GM12864 (cell line): ENCODE measurements around the gene EIF1.
"Not testable (repeated sequence)": the region's sequence is repeated elsewhere in the genome, so short reads cannot be mapped to it uniquely, and the experiment has no call there.

ENCODE experiments used
- DNase-seq: peaks from one replicate; pipeline ENCODE4 v3.0.0-alpha.2; 2011; ENCODE audit warnings: low read depth
- H3K4me3 ChIP-seq: 2 replicates; pipeline ENCODE4 v1.5.1; 2011; ENCODE audit warnings: mild to moderate bottlenecking, low read depth, low read length, control low read depth
- TF ChIP-seq, protein P1 (sequence below): IDR thresholded peaks from 2 replicates; pipeline ENCODE4 v1.5.1; 2011; ENCODE audit warnings: low read depth, mild to moderate bottlenecking, moderate library complexity, low read length, control low read depth, inconsistent platforms; ENCODE audit errors: missing control alignments

Gene EIF1

DNA sequence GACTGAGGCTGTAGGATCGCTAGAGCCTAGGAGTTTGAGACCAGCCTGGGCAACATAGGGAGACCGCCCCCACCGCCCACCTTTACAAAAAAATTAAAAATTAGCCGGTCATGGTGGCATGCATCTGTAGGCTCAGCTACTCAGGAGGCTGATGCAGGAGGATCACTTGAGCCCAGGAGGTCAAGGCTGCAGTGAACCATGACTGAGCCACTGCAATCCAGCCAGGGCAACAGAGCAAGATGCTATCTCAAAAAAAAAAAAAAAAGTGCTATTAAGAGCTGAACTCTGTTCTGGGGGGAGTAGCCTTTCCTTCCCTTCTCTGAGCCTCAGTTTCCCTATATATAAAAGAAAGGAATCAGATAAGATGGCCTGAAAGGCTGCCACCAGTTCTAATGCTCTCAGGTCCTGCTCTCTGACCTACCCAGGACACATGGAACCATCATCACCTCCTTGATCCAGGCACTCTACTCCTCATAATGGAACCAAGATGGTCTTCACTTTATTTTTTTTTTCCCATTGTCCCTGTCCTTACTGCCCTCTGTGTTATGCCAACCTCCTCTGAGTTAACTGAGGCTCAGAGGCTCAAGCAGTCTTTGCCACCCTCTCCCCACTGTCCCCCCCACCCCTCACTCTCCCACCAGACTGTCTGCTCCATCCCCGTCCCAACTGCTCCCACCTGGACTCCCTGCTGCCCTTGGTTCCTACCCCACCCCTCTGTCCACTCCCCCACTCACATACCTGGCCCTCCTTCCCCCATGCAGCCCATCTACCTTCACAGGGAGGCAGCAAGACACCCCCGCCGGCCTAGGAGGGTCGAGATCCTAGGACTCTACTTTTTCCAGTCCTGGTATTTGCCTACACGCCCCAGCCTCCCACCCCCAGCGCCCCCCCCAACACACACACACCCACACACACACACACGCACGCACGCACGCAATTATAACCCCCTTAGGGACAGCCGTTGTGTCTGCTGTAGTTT lies 23.8 kb upstream of the EIF1 start:
- TF ChIP-seq, protein P1, sequence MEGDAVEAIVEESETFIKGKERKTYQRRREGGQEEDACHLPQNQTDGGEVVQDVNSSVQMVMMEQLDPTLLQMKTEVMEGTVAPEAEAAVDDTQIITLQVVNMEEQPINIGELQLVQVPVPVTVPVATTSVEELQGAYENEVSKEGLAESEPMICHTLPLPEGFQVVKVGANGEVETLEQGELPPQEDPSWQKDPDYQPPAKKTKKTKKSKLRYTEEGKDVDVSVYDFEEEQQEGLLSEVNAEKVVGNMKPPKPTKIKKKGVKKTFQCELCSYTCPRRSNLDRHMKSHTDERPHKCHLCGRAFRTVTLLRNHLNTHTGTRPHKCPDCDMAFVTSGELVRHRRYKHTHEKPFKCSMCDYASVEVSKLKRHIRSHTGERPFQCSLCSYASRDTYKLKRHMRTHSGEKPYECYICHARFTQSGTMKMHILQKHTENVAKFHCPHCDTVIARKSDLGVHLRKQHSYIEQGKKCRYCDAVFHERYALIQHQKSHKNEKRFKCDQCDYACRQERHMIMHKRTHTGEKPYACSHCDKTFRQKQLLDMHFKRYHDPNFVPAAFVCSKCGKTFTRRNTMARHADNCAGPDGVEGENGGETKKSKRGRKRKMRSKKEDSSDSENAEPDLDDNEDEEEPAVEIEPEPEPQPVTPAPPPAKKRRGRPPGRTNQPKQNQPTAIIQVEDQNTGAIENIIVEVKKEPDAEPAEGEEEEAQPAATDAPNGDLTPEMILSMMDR = no peak
- DNase-seq = no peak
- peak overlapping the region; percentile 53 for H3K4me3 ChIP-seq

DNA sequence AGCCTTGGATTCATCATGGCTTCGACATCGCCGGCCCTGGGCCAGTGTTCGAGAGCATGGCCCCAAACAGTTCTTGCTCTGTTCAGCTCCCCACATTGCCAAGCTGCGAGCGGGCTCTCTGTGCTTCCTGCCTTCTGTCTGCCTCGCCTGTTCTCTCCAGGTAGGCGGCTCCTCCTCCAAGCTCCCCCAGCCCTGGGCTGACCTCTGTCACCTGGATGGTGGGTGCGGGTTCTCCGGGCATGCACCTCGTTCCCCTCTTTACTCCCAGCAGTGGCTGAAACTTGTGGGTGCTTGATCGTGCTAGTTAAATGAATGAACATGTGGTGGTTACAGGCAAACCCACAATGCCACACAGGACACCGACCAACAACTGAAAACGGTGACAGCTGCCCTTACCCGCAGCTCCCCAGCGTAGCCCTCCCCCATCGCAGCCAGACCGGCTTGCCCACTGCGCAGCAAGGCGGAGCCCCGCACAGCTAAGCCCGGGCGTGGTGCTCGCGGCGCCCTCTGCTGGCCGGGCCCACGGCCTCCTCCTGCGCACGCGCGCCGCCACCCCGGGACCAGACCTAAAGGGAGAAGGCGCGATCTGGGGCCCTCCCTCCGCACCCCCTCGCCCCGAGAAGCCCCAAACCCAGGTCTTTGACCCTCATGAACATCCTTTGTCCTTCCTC lies 23.0 kb upstream of the EIF1 start:
- peak; percentile 53 for DNase-seq
- TF ChIP-seq, protein P1 = peak; percentile 96
- H3K4me3 ChIP-seq = peak overlapping the region; percentile 53

DNA sequence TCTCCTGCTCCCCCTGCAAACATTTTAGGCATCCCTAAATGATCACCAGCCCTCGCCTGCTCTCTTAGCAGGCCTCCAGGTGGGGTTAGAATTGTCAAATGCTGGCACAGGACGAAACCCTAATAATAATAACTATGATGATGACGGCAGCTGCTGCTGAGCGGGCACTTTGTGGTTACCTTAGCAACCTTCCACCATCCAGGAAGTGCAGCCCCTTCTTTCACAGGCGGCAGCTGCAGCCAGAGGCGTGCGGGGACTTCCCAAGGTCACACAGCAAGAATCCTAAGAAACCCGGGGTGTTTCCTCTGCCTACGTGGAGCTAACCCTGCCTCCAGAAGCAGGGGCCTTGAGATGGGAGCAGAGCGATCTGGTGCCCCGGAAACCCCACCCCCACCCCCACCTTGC lies 22.4 kb upstream of the EIF1 start:
- TF ChIP-seq, protein P1 = no peak
- DNase-seq = peak; percentile 38
- H3K4me3 ChIP-seq = peak overlapping the region; percentile 13; the same call in 1 of the 2 replicates

DNA sequence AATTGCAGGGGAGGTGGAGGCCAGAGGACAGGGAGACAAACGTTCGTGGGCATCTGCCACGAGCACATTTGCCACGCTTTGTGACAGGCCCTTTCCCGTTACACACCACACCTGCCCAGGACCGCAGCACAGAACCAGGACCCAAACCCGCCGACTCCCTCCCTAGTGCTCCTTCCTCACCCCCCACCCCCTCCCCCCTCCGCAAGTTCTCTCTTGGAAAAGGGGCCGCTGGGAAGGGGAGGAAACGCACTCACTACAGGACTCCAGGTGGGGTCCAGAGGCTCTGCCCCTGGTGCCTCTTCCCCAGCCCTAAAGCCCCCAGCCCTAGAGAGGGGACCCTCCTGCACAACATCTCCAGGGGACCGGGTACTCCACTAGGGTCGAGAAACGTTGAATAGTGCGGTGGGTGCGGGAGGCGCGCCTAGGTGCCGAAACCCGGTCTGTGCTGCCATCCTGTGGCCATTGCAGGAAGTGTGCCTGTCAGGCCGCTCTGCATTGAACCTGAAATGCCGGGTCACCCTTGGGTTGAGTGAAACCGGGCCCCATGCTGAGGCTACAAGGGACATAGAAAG lies 21.9 kb upstream of the EIF1 start:
- TF ChIP-seq, protein P1 = peak; percentile 95
- peak; percentile 60 for DNase-seq

DNA sequence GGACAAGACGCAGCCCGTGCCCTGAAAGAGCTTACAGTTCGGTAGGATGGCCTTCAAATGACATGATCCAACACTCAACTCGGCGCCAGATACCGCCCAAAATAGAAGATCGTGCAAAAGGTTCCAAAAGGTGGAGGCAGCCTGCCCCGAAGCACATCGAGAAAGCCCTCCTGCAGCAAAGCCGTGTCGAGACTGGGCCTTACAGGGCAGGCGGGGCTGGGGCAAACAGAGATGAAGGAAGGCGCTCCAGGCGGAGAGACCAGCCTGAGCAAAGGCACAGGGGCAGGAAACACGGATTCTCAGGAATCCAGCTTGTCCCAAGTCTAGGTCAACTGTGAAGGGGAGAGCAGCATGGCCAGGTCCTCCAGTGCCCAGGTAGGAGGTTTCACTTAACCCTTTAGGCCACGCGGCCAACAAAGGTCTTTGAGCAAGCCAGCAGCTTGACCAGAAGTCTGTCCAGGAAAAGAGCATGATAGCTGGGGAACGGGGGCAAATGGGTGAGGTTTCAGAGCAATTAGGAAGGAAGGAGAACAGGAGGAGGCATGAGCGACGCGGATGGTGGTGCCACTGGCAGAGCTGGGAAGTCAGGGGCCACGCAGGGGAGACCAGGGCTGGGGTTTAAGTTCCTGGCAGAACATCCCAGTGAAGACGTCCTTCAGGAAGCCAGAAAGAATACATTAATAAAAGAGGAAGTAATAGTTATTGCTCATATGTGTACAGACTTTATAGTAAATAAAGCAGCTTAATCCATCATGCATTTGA lies 21.2 kb upstream of the EIF1 start:
- TF ChIP-seq, protein P1 = no peak
- no peak for DNase-seq
- H3K4me3 ChIP-seq = peak overlapping the region; percentile 38

More for the DNA sequence above, 21.9 kb upstream of the EIF1 start:
- peak overlapping the region; percentile 38 for H3K4me3 ChIP-seq

DNA sequence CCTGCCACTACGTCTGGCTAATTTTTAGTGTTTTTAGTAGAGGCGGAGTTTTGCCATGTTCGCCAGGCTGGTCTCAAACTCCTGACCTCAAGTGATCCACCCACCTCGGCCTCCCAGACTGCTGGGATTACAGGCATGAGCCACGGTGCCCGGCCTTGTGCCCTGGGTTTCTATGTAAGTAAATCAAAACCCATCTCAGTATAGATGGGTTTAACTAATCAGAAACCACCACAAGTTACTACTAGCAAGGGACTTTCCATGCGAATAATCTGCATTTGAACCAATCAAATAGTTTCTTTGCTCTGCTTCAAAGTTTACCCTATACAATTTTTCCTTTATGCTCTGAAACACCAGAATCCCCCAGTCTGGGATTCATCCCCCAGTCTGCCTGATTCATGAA lies 16.5 kb upstream of the EIF1 start:
- no peak overlapping the region for H3K4me3 ChIP-seq
- DNase-seq = no peak
- TF ChIP-seq, protein P1 = no peak

DNA sequence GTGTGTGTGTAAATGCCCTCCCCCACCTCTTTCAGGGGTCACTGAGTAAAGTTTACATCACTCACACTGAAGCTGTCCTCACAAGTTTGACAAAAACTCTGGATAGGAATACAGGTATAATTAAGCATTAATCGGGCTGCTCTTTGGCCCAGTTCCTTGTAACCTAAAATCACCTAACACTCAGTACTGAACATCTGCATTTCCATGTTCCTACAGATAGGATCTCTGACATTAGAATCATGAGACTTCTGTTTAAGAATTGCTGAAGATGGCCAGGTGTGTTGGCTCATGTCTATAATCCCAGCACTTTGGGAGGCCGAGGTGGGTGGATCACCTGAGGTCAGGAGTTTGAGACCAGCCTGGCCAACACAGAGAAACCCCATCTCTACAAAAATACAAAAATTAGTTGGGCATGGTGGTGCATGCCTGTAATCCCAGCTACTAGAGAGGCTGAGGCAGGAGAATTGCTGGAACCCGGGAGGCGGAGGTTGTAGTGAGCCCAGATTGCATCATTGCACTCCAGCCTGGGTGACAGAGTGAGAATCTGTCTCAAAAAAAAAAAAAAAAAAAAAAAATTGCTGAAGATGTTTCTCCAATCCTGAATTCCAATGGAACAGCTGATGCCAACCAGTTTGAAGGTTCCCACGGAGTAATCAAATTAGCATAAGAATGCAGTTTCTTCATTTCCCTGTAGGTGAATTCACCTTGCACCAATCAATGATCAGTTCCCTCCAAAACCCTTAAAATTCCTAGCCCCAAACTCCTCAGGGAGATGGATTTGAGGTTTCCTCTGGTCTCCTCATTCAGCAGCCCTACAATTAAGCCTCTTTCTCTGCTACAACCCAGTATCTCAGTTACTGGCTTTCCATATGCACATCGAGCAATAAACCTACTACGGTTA lies 13.3 kb upstream of the EIF1 start:
- not testable (repeated sequence) for H3K4me3 ChIP-seq

More for the DNA sequence above, 13.3 kb upstream of the EIF1 start:
- not testable (repeated sequence) for DNase-seq
